ENCODE measurements around the gene MBP.
"Not testable (repeated sequence)": the region's sequence is repeated elsewhere in the genome, so short reads cannot be mapped to it uniquely, and the experiment has no call there.

MBP gene

DNA sequence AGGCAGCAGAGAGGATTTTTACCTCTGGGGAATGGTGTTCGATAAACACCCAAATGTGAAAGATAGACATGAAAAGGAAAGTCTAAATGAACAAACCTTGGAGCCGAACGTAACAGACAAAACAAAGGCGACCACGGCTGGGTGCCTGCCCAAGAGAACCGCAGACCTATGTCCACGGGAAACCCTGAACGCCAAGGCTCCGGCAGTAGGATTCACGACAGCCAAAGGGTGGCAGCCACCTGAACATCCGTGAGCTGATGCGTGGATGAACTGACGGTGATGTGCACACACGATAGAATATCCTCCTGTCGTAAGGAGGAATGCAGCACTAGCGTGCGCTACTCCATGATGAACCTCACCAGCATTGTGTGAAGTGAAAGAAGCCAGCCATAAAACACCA lies 85.6 kb downstream of the MBP start:
- no peak for DNase-seq

DNA sequence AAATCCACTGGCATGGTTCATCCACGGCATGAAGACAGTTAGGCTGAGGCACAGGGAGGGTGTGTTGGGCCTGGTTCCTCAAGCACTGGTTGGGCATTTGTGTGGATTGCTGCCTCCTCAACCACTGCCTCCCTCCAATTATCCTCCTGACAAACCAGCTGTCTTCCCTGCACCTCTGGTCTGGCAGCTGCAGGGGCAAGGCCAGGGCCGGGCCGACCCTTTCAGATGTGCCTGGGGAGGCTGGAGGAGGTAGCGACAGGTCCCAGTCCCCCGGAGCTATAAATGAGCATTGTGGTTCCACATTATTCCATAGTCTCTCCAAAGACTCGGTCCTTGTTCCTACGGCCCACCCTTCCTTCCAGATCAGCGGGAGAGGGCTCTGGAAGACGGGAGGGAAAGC lies 86.2 kb downstream of the MBP start:
- no peak for DNase-seq

DNA sequence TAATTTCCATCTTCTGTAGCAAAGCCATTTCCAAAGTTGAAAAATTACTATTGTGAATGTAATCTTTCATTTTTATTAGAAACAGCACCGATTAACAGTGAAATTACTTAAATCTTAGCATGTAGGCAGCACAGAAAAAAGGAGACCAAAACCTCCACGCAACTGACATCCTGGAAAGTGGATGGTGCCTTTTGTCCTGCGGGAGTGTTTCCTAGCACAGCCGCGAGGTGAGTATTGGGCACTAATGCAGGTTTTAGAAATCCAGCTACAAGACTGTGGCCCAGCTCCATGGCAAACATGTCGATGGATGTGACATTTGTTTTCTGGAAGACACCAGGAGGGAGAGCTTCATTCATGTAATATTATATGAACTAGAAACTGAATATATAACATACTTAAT lies 86.9 kb downstream of the MBP start:
- DNase-seq = no peak

DNA sequence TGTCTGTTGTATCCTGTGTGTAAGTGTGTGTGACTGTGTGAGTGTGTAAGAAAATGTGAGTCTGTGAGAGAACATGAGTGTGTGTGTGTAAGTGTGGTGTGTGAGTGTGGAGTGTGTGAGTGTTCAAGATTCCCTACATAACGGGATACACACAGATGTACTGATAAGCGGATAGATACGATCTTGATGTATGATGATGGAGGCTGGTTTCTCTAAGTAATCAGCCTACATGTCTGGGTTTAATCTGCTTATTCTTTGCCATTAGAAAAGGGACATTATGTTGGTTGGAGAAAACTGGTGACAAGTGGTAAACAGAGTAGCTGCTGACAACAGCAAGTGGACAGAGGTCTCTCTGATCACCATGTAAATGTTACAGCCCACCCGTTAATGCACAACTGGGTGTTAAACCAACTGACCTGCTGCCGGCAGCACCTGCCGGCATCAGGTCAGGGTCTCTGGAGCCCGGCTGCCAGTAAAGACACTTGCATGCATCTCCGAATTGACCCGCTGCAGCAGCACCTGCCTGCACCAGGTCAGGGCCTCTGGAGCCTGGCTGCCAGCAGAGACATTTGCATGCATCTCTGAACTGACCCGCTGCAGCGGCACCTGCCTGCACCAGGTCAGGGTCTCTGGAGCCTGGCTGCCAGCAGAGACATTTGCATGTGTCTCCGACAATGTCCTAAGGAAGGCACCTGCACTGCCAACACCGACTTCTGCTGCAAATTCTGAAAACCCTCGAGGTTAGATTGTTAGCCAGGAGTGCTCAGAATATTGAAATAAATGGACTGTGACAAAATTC lies 87.5 kb downstream of the MBP start:
- DNase-seq = no peak

DNA sequence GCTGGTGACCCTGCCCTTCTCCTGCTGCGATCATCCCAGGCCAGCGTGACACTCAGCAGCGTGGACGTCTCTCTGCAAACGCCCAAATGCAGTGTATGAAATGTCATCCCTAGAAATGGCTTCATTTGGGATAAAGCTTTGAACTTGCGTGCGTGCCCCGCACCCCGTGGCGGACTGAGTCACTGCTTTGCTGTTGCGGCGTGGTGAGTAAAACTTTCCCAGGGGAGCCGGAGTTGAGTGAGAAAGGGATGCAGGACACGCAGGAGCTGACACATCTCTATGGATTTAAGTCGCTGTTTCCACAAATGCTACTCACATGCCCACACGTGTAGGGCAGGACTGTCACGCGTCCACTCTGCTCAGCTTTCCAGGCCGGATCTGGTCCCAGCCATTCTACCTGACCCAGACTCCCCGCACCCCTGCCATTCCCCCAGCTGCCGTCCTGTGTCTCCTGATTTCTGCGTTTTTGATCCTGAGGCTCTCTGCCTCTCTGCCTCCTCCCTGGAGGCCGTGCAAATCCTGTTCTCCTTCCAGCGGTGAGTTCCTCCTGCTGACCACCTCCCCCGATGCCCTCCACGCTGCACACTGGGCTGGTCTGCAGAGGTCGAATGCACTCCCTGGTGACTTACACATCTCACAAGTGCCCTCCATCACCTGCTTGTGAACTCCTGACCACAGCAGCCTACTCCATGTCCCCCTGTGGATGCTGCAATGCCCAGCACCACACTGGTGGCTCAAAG lies 88.9 kb downstream of the MBP start:
- no peak for DNase-seq

DNA sequence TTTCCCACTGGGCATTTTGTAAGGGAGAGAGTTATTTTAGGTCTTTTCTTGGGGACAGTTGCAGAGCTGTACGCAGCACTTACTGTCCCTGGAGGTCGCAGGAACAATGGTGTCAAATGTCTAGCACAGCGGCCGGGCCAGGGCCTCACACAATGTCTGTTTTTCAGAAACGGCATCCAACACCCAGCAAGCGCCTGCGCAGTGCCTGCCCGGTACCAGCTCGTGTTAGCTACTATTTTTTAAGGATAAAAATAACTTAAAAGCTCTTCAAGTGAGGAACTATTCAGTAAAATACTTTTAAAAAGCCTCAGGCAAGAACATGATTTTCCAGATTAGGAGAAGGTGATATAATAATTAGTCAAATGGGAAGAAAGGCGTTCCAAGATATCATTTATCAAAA lies 90.0 kb downstream of the MBP start:
- DNase-seq = no peak

DNA sequence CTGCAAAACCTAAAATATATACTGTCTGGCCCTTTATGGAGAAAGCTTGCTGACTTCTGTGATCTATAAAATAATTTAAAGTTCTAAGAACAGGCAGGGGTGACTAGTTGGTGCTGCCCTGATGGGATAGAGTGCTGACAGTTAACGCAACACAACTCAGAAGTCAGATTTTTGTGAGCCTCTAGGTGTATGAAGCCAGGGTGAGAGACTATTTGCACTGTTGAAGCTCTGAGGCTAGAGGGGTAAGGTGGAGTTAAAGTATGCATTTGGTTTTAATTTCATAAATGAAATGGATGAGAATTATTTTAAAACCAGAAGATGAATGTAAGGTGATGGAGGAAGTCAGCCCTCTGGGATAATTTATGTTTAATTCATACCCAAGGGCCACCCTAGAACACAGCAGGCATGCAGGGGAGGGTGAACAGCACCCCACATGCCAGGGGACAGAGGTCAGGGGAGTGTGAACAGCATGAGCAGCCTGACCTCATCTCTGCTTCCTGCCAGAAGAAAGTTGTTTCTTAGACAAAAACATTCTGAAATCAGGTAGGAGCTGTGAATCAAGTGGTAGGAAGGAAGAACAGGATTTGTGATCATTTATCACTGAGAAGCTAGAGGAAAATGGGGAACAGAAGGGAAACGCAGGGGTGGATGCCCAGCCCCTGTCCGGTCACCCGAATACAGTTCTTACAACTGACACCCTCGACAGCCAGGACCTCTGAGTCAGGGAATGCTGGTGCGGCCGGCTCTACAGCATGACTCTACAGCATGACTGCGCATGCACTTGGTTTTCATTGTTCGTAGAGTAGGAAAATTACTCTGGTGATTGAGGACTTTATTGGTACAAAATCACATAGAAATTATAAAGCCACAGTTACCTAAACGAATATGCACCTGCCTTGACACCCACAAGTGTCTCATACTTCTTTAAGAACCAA lies 93.1 kb downstream of the MBP start:
- no peak for DNase-seq

DNA sequence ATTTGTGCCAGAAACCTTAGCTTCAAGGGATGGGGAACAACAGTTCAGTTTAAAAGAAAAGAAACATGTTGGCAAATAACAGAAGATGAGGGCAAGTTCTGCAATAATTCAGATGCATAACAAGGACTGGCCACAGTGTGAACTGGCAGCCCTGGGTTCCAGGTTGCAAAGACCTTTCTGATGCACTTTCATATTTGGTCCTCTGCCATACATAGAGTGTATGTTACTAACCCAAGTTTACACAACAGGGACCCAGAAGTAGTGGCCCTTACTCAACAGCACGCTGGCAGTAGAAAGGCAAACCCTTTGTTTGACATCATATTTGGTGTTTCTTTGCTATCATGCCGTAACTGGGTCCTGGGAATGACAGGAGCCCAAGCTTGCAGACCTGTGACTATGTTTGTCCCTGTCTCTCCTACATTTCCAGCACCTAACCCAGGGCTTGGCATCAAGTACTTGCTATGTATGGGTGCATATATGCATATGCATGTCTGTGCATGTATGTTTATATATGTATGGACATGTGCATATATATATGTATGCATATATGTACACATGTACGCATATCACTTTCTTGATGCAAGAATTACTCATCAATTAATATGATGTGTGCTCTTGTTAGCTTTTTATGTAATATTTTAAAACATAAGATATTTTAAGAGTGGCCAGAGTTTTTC lies 94.3 kb downstream of the MBP start:
- DNase-seq = no peak

DNA sequence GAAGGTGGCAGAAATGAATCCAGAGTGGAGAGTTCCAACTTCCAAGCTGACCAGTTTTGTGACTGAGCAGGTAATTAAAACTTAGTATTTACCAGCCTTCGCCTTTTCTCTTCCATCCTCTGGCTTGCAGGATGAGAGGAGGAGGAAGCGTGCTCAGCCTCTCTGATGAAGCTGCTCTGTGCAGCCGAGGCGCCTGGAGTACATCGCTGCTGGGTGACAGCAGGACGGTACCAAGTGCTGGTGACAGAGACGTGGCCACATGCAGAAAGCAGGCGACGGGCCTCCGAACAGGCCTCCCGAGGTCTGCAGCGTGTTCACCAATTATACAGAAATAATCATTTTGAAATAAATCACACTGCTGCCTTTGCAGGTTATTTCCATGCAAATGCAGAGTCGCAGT lies 95.0 kb downstream of the MBP start:
- no peak for DNase-seq

DNA sequence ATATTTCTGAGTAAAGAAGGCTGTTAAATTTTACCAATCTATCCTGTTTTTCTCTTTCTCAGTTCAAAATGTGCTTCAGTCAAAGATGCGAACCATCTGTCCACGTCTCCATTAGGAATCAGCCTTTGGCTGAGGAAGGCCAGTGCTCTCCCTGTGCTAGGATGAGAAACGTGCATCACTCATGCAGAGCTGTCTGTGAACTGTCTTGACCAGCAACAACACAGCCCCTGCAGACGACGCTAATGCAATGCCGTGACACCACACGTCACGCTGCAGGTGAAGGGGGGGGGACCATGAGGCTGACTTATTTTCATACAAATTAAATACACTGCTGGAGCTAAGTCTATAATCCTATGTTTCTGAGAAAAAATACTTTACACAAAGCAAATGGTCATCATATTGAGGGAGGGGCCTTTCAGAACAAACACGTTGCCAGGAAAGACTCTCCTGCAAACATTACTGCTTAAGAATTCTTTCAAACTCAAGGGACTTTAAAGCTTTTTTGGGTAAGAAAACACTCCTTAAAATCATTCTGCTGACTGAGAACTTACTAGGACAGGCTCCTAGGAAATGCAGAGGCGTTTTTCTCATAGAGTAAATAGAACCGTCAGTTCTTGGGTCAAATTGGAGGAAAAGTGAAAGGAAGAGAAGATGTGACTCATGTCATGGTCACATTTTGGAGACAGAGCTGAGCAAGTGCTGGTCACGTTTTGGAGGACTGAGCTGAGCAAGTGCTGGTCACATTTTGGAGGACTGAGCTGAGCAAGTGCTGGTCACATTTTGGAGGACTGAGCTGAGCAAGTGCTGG lies 97.0 kb downstream of the MBP start:
- no peak for DNase-seq

DNA sequence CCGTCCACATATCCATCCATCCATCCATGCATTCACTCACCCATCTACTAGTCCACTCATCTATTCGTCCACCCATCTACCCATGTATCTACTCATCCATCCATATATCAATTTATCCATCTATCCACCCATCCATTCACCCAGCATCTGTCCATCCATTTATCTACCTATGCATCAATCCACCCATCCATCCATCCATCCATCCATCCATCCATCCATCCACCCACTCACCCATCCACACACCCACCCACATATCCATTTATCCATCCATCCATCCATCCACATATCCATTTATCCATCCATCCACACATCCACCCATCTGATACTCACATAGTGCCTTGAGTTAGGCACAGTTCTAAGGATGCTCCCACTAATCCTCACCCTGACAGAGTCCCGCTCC lies 99.0 kb downstream of the MBP start:
- DNase-seq = no peak

DNA sequence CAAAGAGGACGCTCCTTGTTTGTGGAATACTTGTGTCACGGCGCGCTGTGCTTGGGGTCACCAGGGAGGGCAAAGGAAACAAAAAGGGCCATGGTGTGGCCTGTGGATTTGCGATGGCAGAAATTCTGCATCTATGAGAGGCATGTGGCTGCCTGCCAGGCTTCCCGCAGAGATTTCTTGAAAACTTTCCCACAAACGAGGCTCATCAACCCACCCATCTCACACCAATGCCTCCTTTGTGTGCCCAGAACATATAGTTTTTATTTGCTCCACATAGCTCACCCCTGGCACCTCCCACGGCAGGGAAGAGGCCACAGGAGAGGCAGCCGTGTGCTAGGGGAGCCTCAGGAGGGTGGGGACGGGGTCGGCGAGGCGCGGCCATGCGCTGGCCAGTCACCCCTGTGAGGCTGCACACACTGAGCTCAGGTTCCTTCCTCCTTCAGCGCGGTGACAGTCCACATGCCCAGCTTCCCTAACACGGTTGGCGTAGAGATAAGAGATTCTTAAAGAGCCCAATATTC lies 100.3 kb downstream of the MBP start:
- DNase-seq = no peak

DNA sequence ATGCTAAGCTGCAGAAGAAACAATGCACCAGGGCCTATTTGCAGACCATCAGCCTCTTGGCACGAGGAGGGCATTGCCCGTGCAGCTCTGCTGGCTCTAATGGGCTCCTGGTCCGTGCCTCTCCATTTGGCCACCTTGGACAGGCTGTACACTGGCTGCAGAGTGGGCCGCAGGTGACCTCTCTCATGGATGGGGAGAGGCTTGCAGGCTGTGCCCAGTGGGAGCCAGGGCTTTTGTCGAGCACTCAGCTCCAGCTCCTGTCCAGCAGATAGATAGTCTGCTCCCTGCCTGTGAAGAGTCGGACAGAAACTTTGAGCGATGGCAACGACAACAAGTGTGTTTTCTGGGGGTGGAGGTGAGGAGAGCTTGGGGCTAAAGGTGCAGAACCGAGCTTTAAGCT lies 100.9 kb downstream of the MBP start:
- DNase-seq = no peak

DNA sequence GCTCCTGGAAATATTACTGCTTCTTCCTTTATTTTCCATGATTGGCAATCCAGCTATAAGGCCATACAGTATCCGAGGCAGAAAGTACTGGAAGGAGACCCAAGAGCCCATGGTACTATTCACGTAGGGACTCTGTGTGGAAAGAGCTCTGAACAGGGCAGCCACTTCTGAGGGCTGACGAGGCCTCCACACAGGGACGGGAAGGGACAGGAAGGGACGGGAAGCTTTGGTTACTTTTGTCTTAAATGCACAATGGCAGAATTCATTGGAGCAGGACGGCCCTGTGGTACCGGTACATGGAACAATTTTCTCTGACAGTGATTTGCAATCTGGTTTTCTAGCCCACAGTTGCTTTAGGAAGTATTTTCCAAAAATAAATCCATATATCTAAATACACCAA lies 102.4 kb downstream of the MBP start:
- DNase-seq = no peak

DNA sequence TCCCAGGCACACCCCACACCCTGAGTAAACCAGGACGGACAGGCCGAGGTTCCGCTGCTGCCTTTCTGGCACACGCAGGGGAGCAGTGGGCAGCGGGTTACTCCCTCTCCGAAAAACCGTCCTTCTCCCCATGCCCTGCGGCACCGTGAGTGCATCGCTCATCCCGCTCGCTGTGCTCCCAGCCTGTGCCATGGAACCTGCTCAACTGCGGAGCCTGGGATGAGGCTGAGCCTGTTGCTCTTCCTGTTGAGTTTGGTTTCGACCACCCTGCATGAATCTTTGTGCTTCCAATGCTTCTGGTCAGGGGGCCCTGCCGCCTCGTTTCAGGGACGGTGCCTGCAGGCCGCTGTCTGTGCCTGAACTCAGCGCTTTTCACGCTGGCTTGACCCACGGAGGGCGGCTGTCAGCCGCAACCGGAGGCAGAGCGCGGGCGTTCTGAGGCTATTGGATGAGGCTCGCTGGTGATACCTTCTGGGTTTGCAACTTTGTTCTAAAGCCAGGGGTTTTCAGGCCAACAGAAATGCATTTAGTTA lies 106.7 kb downstream of the MBP start:
- DNase-seq = no peak

DNA sequence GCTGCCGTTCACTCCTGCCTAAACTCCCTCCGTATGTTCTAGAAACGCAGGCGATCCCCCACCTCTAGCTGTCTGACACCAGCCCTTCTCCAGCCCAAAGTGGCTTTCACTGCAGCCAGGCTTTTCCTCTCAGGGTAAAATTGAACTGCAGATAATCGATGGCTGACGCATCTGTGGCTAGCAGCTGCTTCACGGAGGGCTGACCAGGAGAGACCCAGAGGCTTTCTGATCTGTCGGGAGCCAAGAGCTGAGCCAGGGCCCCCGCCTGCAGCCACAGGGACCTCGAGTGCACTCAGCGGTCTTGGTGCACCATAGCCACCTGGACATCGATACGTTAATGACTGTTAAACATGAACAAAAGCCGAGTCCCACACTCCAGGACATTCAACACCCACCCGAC lies 107.5 kb downstream of the MBP start:
- no peak for DNase-seq

DNA sequence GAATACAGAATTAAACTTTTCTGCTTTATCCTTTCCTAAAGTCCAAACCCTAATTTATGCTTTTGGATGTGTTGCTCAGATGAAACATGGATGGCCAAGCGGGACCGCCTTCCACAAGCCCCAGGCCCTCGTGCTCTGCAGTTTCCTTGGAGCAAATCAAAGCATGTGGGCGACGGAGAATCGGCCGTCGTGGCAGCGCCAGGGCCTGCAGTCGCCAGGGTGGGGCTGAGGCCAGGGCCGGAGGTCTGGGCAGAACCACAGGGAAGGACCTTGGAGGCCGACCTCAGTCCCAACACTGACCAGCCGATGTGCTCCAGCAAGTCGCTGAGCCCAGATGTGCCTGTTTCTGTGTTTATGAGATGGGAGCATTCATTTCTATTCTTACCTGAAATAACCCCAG lies 108.1 kb downstream of the MBP start:
- no peak for DNase-seq

DNA sequence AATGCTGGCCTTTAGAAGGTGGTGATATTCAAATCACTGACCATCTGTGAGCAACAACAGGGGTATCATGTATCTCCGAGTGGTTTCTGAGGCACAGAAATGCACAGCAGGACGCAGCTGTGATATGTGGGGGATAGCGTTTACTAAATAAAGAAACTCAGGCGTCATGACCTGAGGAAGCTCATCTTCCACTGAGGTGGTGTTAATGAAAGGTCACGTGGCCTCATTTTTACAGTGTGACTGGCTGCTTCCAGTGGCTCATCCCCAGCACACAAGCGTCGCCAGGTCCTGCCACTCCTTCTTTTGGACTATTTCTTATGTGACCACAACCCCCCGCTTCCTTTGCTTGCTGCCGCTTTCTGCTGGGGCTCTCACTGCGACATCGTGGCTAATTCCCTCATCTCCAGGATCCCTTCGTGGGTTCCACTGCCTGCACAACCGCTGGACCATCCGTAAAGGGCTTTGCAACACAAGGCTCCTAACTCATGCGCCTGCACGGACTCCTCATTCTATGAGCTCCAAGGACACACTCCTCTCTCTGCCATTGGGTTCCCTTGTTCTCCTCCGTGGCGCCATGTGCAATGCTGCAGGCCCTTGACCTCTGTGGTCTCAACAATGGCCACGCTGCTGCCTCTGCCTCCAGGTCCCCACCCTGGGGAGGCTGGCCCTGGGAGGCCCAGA lies 109.3 kb downstream of the MBP start:
- no peak for DNase-seq

DNA sequence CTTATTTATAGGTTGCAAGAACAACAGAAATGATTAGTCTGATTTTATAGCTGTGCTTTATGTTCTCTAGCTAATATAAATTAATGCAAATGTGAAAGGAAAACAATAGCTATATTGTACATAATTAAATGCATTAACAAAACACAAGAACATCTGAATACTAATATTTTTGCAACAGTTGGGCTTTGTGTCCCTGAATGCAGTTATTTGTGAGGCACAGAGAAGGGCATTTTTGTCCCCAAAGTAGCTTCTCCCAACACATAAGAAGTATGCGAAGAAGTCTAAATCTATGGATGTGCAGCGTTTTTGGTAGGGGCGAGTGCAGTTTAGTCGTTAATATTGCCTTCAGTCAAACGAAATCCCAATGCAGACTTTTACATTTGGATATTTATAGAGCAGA lies 110.0 kb downstream of the MBP start:
- DNase-seq = no peak

DNA sequence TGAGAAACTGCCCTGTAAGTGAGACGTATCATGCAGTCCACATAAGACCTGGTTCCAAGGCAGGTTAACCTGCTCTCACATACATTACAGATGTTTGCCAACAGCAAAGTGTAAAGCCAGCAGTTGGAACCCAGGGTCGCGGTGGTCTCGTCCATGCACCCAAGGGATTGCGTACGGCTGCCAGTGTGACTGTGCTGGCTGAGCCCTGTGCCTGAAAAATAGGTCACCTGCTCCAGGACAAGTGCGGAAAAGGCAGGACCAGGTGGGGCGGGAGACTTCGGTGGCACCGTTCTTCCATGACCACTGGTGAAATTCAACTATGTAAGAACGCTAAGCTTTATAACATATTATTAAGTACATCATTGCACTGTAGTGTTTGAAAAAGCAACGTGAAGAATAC lies 110.5 kb downstream of the MBP start:
- DNase-seq = no peak

DNA sequence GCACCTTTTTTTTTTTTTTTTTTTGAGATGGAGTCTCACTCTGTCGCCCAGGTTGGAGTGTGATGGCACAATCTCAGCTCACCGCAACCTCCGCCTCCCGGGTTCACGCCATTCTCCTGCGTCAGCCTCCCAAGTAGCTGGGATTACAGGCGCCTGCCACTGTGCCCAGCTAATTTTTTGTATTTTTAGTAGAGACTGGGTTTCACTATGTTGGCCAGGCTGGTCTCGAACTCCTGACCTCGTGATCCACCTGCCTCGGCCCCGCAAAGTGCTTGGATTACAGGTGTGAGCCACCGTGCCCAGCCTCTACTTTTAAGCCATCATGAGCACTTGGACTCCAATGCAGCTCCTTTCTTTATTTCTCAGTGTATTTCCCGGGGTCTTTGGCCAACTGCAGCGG lies 111.1 kb downstream of the MBP start:
- DNase-seq = not testable (repeated sequence)
